ENCODE data around the gene FABP7.

The FABP7 gene

DNA sequence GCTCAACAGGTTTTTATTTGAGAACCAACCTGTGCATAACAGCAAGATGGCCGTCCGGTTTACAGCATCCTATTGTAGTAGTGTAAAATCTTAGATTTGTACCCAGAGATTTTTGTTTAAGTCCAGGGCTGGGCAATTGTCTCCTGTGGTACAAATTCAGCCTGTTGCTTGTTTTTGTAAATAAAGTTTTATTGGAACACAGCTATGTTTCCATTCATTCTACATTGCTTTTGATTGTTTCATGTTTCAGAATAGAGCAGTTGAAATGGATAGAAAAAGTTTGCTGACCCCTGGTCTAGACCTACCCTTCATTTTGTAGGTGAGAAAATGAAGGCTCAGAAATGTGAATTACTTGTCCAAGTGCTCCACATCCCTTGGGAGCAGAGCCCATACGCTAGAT lies 18.0 kb downstream of the FABP7 start:
- no peak for DNase-seq (ENCODE audit: low read depth in 1 of 2, low spot score in 1 of 2)

DNA sequence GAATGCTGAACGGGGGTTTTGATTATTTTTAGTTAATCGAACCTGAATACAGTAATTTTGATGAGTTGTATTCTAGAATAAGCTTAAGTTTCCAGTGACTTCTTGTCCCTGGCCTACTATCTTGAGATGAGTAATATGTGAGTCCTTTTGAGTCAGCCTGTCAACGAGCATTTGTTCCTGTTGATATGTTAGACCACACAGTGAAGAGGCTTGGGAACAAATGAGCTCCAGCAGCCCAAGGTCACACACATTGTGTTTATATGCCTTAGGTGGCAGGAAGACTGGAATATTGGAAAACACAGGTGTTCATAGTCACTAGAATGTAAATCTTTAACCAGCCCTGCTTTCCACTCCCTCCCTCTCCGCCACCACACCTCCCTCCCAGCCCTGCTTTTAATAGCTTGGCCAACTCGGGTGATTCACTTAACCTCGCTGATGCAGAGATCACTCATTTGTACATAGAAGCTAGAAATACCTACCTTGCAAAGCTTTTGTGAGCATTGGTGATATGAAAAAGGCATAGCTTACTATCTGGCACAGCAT lies 18.7 kb downstream of the FABP7 start:
- no peak for DNase-seq (ENCODE audit: low read depth in 1 of 2, low spot score in 1 of 2)

DNA sequence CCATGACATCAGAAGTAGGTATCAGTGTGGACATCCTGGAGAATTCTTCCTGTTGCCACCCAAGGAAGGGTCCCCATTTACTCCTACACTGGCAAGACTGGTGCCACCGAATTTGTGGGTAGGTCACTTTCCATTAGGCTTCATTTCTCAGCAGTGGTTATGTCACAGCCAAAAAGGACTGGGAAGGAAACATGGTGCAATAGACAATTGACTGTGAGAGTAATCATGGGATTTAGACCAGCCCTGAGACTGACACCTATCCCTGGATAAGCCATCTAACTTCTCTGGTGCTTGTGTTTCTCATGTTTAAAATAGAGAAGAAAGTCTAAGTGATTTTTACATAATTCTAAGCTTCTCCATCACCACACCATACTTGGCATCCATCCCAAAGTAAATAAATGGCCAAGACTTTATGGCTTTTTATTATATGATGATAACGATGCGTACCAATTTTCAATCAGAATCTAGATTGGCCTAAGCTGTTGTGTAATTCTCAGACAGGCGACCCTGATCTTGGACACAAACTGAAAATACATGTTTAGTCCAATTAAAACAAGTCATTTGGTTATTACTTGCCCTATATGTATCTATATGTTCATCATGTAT lies 19.7 kb downstream of the FABP7 start:
- no peak for DNase-seq (ENCODE audit: low read depth in 1 of 2, low spot score in 1 of 2)

DNA sequence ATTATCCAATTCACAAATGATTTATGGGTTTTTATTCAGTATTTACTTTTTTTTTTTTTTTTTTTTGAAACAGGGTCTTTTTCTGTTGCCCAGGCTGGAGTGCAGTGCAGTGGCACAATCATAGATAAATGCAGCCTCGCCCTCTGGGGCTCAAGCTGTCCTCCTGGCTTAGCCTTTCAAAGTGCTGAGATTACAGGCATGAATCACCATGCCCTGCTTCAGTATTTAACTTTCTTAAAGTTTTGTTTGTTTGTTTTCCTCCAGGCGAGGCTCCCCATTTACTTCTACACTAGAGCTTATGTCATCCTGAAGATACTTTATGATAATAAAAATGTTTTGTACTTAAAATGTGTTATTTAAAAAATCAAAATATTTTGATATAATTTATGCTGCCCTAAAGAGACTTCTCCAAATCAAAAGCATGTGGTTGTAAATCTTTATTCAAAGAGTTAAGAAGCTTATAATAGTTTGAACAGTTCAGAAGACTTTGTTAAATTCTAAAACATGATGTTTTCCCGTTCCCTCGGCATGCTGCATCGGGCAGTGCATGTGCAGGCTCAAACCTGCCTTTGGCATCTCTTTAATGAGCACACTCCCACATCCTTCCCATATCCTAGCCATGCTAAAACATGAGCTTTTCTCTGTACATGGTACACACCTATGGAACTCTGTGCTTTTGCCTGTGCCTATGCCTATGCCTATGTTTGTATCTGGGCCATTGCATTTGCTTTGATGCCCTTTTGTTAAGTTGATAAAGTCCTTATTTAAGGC lies 20.6 kb downstream of the FABP7 start:
- no peak for DNase-seq (ENCODE audit: low read depth in 1 of 2, low spot score in 1 of 2)

DNA sequence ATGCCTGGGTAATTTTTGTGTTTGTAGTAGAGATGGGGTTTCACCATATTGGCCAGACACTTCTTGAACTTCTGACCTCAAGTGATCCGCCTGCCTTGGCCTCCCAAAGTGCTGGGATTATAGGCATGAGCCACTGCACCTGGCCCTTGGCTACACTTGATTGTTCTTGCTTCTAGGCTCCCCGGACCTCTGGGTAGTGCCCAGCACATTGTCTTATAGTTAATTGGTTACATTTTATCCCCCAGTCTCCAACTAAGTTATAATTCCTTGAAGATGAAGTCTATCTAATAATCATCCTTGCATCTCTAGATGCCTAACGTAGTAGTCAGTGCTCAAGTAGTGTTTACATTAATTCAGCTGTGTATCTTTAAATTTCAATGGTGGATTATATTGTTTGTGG lies 21.4 kb downstream of the FABP7 start:
- no peak for DNase-seq (ENCODE audit: low read depth in 1 of 2, low spot score in 1 of 2)

DNA sequence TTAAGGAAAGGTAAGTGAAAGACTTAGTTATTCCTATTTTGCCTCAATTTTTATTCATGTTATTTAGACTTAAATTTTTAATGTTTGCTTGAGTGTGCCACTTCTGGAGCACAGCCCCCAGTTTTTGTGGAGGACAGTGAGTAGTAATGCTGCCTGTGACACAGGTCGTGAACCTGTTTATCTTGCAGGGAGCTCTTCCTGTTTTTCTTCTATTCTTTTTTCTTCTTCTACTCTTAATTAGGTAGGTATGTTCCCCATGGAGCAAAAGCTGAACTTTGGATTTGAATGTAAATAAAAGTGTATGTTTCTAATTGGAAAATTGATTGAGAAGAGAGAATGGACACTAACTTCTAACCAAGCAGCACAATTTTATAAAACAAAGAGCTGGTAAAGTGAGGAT lies 21.9 kb downstream of the FABP7 start:
- DNase-seq (ENCODE audit: low read depth in 1 of 2, low spot score in 1 of 2), result no peak

DNA sequence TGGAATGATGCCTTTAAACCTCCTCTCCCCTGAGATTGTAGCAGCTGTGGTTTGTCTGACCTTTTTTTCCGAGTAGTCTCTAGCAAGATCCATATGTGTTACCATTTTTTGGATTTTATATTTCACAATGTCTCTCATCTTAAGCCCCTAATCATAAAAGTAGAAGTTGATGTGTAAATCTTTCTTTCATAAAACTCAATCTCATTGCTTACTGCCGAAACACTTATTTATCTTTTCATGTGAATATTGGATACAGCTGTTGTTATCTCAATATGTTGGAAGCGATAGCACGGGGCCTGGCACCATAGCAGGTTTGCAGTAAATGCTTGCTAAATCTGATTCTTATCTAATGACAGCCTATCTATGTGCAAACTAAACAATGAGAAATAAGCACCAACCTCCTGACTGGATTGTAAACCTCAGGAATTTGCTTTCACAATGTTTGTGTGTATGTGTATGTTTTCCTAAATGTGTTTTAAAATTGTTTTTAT lies 23.7 kb downstream of the FABP7 start:
- no peak for DNase-seq (ENCODE audit: low read depth in 1 of 2, low spot score in 1 of 2)

DNA sequence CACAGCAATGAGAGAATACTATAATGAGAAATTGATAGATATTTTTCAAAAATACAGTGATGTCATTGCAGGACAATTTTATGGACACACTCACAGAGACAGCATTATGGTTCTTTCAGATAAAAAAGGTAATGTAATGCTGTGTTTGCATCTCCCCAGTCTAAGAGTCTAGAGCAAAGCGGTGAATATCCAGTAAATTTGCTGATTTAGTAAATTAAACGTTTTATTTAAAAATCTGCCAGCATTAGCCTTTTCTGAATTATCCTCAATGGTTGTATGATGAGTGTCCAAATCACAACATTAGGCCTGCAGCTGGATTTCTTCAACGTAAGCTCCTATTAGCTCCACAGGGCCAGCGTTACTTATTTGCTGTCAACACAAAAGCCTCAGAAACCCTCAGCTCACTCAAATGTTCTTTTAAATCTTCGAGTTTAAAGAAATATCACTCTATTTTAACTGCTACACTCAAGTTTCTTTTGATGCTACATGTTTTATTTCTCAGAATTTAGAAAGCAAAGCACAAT lies 25.5 kb downstream of the FABP7 start:
- DNase-seq (ENCODE audit: low read depth in 1 of 2, low spot score in 1 of 2), result no peak

DNA sequence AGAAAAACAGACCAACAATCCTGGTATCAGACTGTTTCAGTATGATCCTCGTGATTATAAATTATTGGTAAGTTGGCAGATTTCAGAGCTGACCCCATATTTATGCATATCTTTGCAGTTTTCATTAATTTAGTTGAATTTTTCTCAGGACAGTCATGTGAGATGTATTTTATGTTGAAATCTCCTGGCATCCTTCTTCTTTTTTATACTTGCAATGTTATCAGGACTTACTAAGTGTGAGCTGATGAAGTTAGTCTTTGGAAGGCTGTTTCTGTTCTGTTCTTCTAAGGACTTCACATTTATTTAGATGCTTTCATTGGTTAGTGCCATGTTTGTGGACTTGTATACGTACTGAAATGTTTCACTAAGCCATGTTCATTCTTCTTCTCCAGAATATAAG lies 26.8 kb downstream of the FABP7 start:
- no peak for DNase-seq (ENCODE audit: low read depth in 1 of 2, low spot score in 1 of 2)

DNA sequence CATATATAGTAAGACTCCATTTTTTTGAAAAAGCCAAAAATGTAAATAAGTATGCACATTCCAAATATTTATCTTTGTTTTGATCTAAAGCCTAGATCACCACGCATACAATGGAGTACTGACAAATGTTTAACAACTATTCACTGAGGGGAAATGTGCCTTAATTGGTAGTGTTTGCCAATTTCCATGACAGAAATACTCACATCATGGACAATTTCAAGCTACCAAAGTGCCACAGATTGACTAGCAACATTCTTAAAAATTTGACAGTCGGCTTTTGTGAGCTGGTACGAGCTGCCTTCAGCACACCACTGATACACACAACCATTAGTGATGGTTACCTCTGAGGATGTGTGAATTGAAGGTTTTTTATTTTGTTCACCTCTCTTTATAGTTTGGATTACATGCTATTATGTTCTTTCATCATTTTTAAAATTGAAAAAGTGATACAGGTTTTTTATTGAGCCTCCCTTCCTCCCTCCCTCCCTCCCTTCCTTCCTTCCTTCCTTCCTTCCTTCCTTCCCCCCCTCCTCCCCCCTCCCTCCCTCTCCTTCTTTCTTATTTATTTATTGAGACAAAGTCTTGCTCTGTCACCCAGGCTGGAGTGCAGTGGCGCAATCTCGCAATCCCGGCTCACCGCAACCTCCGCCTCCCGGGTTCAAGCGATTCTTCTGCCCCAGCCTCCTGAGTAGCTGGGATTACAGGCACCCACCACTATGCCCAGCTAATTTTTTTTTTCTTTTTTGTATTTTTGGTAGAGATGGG lies 28.8 kb downstream of the FABP7 start:
- DNase-seq (ENCODE audit: low read depth in 1 of 2, low spot score in 1 of 2), result no peak

DNA sequence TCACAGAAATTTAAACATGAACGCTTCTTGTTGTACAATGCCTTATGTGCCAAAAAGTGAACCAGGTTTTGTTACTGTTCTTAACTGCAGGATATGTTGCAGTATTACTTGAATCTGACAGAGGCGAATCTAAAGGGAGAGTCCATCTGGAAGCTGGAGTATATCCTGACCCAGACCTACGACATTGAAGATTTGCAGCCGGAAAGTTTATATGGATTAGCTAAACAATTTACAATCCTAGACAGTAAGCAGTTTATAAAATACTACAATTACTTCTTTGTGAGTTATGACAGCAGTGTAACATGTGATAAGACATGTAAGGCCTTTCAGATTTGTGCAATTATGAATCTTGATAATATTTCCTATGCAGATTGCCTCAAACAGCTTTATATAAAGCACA lies 29.5 kb downstream of the FABP7 start:
- DNase-seq (ENCODE audit: low read depth in 1 of 2, low spot score in 1 of 2), result no peak

DNA sequence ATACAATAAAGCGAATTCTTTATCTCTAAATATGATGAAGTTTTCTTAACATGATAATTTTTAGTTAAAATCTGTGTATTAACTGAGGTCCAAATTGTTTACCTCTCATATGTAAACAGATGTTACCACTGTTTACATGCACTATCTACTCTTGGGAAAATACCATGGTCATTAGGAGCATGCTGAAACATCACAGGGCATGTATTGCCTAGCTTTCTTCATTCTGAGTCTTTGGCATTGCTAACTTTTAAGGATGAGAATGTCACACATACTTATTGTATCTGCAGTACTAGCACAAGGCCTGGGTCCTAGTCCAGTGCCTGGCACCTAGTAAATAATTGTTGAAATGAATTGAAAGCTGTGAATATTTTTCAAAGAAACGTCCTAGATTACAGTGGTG lies 30.2 kb downstream of the FABP7 start:
- DNase-seq (ENCODE audit: low read depth in 1 of 2, low spot score in 1 of 2), result no peak

DNA sequence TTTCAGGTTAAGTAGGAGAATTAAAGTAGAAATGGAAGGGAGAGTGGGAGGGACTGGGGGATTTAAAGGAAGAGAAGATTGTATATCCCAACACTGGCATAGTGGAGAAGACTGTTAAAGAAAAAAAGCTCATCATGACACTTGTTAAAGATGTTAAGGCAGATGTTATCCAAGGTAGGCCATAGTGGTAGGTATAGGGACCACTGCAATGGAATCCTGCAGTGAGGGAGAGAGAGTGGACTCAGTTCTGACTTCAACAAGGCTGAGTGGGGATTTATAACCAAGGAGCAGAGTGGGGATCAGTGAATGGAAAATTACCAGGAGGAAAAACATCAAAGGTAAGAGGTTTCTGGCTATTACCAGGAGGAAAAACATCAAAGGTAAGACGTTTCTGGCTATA lies 30.7 kb downstream of the FABP7 start:
- no peak for DNase-seq (ENCODE audit: low read depth in 1 of 2, low spot score in 1 of 2)

DNA sequence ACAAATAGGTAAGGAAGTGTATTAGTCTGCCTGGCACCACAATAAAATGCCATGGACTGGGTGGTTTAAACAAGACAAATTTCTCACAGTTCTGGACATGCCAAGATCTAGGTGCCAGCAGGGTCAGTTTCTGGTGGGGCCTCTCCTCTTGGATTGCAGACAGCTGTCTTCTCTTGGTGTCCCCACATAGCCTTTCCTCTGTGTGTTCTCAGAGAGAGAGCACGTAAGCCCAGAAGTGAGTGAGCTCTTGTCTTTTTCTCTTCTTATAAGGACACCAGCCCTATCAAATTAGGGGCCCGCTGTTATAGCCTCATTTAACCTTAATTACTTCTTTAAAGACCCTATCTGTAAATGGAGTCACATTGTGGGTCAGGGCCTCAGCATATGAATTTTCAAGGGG lies 37.8 kb downstream of the FABP7 start:
- DNase-seq (ENCODE audit: low read depth in 1 of 2, low spot score in 1 of 2), result no peak

DNA sequence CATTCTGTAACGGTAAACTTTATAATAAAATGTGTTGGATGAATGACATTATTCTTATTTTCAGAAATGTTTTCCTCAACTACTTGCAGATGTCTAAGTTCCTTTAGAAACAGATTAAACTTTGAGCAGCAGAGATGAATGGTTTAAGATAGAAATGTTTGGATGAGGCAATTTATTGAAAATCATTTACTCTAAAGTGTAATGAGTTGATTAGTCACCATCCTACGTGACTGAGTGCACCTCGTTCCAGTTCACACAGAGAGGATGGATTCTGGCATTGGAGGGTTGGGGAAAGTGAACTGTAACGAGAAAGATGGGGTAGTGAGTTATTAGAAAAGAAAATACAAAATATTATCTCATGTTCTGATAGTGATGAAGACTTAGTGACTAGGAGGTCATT lies 38.2 kb downstream of the FABP7 start:
- DNase-seq (ENCODE audit: low read depth in 1 of 2, low spot score in 1 of 2), result no peak

DNA sequence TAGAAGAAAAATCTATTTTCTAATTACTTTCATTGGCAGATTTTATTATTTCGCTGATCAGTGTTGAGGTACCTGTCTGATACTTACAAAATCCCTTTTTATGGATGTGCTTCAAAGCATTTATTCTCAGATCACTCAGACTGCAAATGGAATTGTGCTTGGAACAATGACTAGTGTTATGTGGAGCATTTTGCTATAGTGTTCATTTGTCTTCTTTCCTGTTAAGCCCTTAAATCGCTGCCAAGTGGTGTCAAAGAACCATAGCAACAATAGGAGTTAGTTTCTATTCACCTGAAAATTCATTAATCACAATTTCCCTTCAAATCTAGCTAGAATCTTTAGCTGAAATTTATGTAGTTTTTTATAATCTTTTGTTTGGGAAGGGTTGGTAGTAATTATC lies 39.4 kb downstream of the FABP7 start:
- DNase-seq (ENCODE audit: low read depth in 1 of 2, low spot score in 1 of 2), result no peak

DNA sequence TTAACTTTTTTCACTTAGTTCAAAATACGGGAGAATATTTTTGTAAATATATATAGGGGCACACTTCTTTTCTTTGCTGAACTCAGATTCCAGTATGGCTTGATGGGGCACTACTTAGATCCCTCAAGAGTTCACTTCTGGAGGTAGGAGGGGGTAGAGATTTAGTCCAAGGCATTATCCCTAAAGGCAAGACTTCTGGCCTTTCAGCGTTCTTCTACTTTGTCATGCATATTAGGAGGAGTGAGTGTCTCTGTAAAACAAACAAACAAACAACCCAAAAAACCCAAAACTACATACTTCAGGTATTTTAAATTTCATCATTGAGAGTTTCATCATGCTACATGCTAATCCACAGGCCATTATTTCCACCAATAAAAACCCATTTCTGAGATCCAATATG lies 41.6 kb downstream of the FABP7 start:
- no peak for DNase-seq (ENCODE audit: low read depth in 1 of 2, low spot score in 1 of 2)

DNA sequence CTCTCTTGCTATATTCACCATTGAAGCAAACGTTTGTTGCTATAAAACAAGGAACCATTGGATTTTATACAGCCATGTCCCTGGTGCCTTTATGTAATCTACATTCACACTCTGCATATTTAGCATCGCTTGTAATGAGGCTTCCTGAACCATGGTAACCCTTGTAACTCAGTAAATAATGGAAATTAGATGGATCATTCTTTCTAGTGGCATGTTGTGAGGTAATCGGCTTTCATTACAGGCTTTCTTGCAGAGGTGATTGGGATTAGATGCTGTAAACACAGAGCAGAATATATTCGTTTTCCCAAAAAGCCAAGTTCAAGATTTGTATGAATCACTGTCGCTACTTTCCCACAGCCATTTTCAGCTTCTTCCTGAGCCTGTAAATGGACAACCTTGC lies 45.6 kb downstream of the FABP7 start:
- DNase-seq (ENCODE audit: low read depth in 1 of 2, low spot score in 1 of 2), result no peak

DNA sequence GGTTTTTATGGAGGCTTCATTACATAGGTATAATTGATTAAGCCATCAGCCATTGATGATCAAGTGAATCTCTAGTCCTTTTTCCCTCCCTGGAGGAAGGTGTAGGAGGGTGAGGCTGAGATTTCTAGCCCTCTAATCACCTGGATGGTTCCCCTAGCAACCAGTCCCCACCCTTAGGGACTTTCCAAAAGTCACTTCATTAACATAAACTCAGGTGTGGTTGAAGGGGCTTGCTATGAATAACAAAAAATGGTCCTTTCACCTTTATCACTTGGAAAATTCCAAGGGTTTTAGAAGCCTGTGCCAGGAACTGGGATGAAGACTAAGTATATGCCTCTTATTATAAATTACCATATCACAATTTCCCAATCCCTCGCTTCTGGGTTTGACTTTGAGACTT lies 49.9 kb downstream of the FABP7 start:
- no peak for DNase-seq (ENCODE audit: low read depth in 1 of 2, low spot score in 1 of 2)

DNA sequence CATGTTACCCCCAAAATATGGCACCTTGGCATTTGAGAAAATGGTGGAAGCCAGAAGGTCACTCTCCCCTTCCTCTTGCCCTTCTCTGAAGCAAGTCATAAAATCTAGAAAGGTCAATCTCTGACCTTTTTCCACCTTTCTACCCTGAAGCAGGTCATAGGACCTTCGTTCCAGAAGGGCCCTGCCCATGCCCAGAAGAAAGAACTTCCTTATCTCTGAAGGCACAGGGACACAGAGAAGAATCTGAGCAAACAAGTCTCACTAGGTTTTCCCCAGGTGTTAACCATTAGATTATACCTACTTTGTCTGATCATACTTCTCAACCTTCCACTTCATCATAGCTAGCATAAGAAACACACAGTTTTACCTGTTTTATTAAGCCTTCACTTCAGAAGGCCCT lies 52.0 kb downstream of the FABP7 start:
- DNase-seq (ENCODE audit: low read depth in 1 of 2, low spot score in 1 of 2), result no peak

DNA sequence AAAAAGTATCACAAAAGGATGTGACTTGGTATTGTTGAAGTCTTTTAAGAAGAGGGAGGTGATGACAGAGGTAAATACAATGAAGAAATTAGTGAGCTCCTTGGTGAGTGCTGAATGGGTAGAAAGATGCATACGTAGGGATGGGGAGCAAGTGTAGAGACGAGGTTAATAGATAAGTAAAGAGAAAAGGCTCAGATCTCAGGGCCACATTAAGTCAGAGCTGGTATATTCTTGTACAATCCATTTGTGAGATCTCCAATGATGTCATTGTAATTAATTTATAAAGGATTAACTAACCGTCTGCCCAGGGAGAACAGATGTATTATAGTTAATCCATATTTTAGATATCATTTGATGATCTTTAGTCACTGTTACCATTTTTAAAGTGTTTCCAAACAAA lies 52.9 kb downstream of the FABP7 start:
- no peak for DNase-seq (ENCODE audit: low read depth in 1 of 2, low spot score in 1 of 2)

DNA sequence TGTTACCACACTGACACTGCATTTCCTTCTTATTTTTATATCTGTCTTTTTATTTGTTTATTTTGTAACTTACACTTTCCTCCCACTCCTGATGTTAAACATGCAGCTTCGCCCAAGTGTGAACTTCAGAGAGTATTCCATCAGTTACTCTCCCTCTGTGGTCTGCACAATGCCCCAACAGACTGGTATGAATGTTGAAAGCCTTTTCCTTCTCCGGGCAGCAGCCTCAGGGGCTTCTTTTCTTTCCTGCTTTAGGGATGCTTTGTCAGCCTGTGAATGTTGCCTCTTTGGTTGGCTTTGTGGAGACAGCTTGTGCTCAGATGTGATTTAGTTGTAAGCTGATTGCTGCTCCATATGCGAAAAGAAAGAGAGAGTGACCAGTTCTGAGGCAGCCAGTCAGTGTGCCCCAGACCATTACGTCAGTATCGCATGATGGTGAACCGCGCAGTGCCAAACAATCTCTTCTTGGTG lies 53.5 kb downstream of the FABP7 start:
- no peak for DNase-seq (ENCODE audit: low read depth in 1 of 2, low spot score in 1 of 2)
